Measurements from ENCODE around the gene TSPAN33. TPM values are rescaled to one million over a fixed set of nuclear protein-coding genes. Genes with fewer than 3 reads are reported as not detected.

TSPAN33 gene
- total RNA-seq, 1 donor from 2014 or later: 9.5 TPM

DNA sequence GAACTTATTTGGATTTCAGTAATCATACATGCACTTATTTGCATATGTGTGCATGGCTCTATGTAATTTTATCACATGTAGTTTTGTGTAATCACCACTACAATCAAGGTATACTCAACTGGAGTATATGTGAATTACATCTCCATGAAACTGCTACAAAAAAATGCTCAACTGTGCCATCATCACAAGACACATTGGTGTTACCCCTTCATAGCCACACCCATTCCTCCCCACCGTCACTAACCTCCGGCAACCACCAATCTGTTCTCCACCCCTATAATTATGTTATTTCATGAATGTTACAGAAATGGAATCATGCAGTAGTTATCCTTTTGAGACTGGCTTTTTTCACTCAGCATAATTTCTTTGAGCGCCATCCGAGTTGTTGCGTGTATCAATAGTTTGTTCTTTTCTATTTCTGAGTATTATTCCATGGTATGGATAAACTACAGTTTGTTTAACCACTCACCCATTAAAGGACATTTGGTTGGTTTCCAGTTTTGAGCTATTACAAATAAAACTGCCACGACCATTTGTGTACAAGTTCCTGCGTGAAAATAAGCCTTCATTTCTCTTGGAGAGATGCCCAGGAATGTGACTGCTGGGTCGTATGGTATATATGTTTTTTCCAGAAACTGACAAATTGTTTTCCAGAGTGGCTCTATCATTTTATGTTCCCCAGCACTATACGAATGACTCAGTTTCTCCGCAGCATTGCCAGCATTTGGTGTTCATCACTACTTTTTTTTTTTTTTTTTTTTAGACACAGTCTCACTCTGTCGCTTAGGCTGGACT is 32.6 kb downstream of the TSPAN33 start:
- no peaks in the 10 kb centered on the region for H3K4me1 ChIP-seq
- ATAC-seq (no peak), DNase-seq (no peak)
- no peak overlapping the region for H3K27ac ChIP-seq
- no peak overlapping the region for H3K4me3 ChIP-seq
- H3K27me3 ChIP-seq (ENCODE audit: low read depth): peaks cover 29% of the 10 kb centered on the region
- intact Hi-C loops (cut with DNase I): no loop called here
- no peaks in the 10 kb centered on the region for H3K9me3 ChIP-seq
- TF ChIP-seq, protein P1, sequence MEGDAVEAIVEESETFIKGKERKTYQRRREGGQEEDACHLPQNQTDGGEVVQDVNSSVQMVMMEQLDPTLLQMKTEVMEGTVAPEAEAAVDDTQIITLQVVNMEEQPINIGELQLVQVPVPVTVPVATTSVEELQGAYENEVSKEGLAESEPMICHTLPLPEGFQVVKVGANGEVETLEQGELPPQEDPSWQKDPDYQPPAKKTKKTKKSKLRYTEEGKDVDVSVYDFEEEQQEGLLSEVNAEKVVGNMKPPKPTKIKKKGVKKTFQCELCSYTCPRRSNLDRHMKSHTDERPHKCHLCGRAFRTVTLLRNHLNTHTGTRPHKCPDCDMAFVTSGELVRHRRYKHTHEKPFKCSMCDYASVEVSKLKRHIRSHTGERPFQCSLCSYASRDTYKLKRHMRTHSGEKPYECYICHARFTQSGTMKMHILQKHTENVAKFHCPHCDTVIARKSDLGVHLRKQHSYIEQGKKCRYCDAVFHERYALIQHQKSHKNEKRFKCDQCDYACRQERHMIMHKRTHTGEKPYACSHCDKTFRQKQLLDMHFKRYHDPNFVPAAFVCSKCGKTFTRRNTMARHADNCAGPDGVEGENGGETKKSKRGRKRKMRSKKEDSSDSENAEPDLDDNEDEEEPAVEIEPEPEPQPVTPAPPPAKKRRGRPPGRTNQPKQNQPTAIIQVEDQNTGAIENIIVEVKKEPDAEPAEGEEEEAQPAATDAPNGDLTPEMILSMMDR (IDR thresholded peaks at IDR 0.05): no peak
- no peaks in the 10 kb centered on the region for H3K36me3 ChIP-seq

DNA sequence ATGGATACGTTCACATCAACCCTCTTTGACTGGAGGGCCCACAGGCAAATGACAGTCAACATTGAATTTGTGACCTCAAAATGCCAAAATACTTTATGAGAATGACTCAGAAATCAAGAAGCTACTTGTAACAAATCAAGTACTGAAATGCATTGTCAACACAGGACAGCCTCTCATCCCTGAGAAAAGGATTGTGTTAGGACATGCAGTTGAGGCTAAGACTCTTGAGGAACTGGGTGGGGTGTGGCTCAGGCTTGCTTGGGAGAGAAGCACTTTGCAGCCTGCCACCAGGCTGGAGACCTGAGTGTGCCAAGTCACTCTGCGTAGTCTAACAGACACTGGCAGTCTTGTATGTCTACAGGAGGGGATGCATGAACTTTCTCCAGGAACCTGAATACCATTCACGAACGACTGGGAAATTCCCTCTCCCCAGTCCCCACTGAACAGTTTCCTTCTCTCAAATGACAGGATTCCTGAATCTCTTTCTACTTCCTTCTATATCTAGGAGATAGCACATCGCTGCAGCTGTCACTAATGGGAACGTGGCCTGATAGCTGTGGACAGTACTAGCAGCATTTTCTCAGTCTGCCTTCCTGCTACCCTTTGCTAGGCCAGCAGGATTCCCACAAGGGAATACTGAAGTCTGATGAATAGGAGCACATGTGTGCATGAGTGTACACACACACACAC is 40.6 kb downstream of the TSPAN33 start:
- H3K9me3 ChIP-seq: no peaks in the 10 kb centered on the region
- peaks cover 16% of the 10 kb centered on the region for H3K4me1 ChIP-seq
- ATAC-seq (no peak), DNase-seq (no peak)
- intact Hi-C loops (cut with DNase I): no loop called here
- H3K4me3 ChIP-seq: no peak overlapping the region
- H3K36me3 ChIP-seq: no peaks in the 10 kb centered on the region
- peaks cover 32% of the 10 kb centered on the region for H3K27me3 ChIP-seq (ENCODE audit: low read depth)
- H3K27ac ChIP-seq: no peak overlapping the region
- TF ChIP-seq, protein P1 (IDR thresholded peaks at IDR 0.05): no peak

DNA sequence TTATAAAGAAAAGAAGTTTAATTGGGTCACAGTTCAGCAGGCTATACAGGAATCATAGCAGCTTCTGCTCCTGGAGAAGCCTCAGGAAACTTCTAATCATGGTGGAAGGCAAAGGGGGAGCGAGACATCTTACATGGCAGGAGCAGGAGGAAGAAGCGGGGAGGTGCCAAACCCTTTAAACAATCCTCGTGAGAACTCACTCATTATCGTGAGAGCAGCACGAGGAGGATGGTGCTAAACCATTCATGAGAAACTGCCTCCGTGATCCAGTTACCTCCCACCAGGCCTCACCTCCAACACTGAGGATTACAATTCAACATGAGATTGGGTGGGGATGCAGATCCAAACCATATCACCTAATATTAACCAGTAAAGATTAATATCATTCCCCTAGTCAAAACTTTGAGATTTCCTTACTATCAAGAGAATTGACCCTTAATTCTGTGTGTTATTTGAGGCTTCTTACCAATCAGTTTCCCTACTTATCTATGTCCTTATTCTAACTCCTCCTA is 42.3 kb downstream of the TSPAN33 start:
- TF ChIP-seq, protein P1 (IDR thresholded peaks at IDR 0.05): no peak
- Histone ChIP-seq H3K36me3 (no peaks in the 10 kb centered on the region), H3K4me3 (no peak overlapping the region), H3K27me3 (ENCODE audit: low read depth) (peaks cover 47% of the 10 kb centered on the region), H3K27ac (no peak overlapping the region), H3K4me1 (peaks cover 16% of the 10 kb centered on the region), H3K9me3 (no peaks in the 10 kb centered on the region)
- no peak for ATAC-seq
- no peak for DNase-seq
- intact Hi-C loops (cut with DNase I): no loop called here

DNA sequence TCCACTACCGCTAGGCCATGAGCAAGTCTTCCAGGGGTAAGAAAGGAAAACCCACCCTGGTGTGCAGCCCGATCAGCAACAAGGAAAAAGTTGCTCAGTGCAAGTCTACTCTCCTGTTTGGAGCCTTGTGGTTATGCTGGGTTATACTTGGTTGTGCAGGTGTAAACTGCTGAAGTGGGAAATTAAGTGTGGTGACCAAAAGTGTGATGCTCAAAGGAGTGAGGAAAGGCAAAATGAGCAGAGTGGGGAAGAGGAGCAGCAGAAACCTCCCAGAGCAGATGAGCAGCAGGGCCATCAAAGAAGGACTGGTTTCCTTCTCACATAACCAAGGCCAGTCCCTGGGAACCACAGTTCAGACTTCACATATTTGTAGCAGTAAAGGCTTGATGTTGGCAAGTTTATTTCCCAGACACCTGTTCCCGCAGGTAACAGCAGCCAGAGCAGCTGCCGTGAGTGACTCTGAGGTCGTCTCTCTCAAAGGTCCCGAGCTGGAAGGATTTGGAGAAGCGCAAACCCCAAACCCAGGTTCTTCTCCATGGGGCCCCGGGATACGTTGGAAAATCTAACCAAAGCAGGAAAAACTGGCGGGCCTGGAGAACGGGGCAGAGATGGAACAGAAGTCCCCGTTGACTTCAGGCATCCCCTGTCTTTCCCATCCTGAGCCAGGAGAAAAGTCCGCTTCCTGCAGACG is 43.3 kb downstream of the TSPAN33 start:
- Histone ChIP-seq H3K4me1 (peaks cover 16% of the 10 kb centered on the region), H3K4me3 (peak overlapping the region; percentile 68), H3K27me3 (ENCODE audit: low read depth) (peaks cover 56% of the 10 kb centered on the region), H3K36me3 (no peaks in the 10 kb centered on the region), H3K9me3 (no peaks in the 10 kb centered on the region), H3K27ac (no peak overlapping the region)
- no peak for ATAC-seq
- intact Hi-C loops (cut with DNase I): no loop called here
- DNase-seq: no peak
- TF ChIP-seq, protein P1 (IDR thresholded peaks at IDR 0.05): no peak

DNA sequence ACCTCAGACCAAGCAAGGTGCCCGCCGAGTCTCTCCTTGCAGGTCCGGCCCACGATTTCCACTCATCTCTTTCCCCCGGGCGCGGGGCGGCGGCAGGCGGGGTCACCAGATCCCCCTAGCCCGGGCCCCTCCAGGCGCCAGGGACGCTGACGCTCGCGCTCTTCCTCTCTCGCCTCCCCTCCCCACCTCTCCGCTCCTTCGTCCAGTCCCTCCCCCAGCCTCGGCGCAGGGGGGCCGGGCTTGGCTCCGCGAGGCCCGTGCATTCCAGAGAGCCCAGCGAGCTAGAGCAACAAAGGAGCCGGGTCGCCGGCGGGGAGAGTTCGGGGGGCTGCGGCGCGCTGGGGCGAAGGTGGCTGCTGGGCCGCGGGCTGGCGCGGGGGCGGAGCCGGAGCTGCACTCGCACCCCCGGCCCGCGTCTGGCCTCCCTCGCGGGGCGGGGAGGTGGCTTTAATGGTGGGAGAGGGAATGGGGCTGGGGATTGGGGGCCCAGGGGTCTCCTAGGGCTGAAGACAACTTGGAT is 43.9 kb downstream of the TSPAN33 start, which contains the start of gene SMO:
Gene SMO, plus strand, starts transcription at position 262 of the 520 bp plus-strand sequence. CDS start 519 bp downstream, outside the sequence.
- peaks cover 56% of the 10 kb centered on the region for H3K27me3 ChIP-seq (ENCODE audit: low read depth)
- intact Hi-C loops (cut with DNase I): no loop called here
- DNase-seq (no peak), ATAC-seq (peak; percentile 70 to 73)
- peak within 1 kb of the TSS; percentile 68 for H3K4me3 ChIP-seq
- no peaks in the 10 kb centered on the region for H3K9me3 ChIP-seq
- TF ChIP-seq, protein P1 (IDR thresholded peaks at IDR 0.05): no peak
- peaks cover 16% of the 10 kb centered on the region for H3K4me1 ChIP-seq
- no peaks in the 10 kb centered on the region for H3K36me3 ChIP-seq
- no peak within 1 kb of the TSS for H3K27ac ChIP-seq
